Left ventricle myocardium inferior (tissue), 1 donor: ENCODE data around the gene ABHD10. TPM values are rescaled to one million over a fixed set of nuclear protein-coding genes. Genes with fewer than 3 reads are reported as not detected.

Experiments used
- DNase-seq: peaks from one replicate; pipeline ENCODE4 v3.0.0-alpha.2; 2020
- H3K27ac ChIP-seq: fragments of 200-600 bp; replicated peaks from 2 replicates; pipeline ENCODE4 v1.8.0; 2021
- H3K27me3 ChIP-seq: fragments of 200-600 bp; 2 replicates; pipeline ENCODE4 v1.8.0; 2021; ENCODE audit warnings: low read depth
- H3K36me3 ChIP-seq: fragments of 200-600 bp; 2 replicates; pipeline ENCODE4 v1.8.0; 2021
- H3K4me1 ChIP-seq: fragments of 200-600 bp; 2 replicates; pipeline ENCODE4 v1.8.0; 2021
- H3K4me3 ChIP-seq: fragments of 200-600 bp; 2 replicates; pipeline ENCODE4 v1.8.0; 2021; ENCODE audit warnings: mild to moderate bottlenecking, moderate library complexity
- H3K9me3 ChIP-seq: fragments of 200-600 bp; replicated peaks from 2 replicates; pipeline ENCODE4 v1.8.0; 2021
- intact Hi-C: fragments of 100-400 bp; cut with micrococcal nuclease; formaldehyde crosslinking; loops from one replicate; pipeline ENCODE4 v1.11.0; 2022
- total RNA-seq: library from RNA; stranded (reverse); fragmentation: NEBNext Ultra II Directional; extraction: Animal tissue kit (Norgen Biotek cat#: 25700); gene quantifications from one replicate; pipeline ENCODE4 v1.2.1, GENCODE V29; 2021
- TF ChIP-seq, protein P1 (sequence below): fragments of 200-600 bp; IDR thresholded peaks from 2 replicates; pipeline ENCODE4 v1.8.0; 2021; ENCODE audit warnings: antibody characterized with exemption, mild to moderate bottlenecking, borderline replicate concordance
- donor health status: DM: no; HTN: yes; CAD: no; lungs with severe emphysema.

ABHD10 gene
- total RNA-seq, 1 donor from 2014 or later: 62.7 TPM

DNA sequence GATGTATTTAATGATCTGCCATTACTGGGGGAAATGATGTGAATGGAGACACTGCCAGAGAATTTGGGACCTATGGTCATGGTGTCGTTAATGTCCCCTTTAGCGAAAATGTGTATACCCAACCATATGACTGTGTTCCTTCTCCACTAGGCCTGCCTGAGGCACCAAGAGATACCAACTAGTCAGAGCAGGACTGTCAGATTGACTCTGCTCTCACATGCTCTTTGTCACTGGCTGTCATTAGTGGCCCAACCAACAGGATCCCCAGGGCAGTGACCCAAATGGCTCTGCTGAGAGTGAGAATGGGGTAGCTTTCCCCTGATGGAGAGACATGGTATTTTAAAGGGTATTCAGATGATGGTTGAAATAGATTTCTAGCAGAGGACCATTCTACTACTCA is 22.7 kb downstream of the ABHD10 start:
- Histone ChIP-seq H3K36me3 (no peaks in the 10 kb centered on the region), H3K27me3 (peaks cover 19% of the 10 kb centered on the region), H3K4me3 (no peak overlapping the region), H3K27ac (no peak overlapping the region), H3K9me3 (no peaks in the 10 kb centered on the region), H3K4me1 (peaks cover 16% of the 10 kb centered on the region)
- intact Hi-C loops: no loop called here
- no peak for DNase-seq
- TF ChIP-seq, protein P1, sequence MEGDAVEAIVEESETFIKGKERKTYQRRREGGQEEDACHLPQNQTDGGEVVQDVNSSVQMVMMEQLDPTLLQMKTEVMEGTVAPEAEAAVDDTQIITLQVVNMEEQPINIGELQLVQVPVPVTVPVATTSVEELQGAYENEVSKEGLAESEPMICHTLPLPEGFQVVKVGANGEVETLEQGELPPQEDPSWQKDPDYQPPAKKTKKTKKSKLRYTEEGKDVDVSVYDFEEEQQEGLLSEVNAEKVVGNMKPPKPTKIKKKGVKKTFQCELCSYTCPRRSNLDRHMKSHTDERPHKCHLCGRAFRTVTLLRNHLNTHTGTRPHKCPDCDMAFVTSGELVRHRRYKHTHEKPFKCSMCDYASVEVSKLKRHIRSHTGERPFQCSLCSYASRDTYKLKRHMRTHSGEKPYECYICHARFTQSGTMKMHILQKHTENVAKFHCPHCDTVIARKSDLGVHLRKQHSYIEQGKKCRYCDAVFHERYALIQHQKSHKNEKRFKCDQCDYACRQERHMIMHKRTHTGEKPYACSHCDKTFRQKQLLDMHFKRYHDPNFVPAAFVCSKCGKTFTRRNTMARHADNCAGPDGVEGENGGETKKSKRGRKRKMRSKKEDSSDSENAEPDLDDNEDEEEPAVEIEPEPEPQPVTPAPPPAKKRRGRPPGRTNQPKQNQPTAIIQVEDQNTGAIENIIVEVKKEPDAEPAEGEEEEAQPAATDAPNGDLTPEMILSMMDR: no peak

DNA sequence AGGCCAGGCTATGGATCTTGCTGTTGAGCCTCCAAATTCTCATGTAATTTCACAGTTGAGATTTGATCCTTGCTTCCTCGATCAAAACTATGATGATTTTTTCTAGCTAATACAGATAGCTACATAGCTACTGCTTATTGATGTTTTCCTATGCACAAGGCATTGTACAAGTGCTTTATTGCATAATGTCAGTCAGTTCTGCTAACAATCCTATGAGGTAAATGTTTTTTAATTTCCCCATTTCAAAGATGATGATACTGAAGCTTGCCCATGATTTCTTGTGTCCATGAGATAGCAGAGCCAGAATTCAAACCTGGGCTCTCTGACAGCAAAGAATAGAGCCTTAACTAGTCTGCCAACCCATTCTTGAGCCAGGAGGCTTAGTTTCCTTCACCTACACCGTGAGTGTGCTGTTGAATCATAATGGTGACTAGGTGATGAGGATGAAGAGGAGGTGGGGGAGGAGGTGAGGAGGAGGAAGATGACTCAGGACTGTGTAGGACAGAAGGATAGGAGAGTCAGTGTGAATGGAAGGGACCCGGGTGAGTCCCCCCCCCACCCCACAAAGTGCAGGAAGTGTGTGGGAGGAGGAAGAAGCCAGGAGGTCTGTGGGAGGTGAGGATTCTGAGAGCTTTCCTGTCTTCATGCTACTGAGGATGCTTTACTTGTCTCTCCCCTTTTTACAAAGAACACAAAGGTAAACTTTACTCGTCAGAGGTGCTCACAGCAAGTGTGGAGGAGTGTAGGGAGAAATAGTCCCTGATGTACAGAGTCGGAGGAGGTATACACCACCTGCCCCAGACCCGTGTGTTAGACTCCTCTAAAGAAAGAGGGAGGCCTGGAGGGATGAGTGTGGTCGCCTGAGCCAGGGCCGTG is 23.5 kb downstream of the ABHD10 start:
- Histone ChIP-seq H3K4me1 (peaks cover 20% of the 10 kb centered on the region), H3K4me3 (no peak overlapping the region), H3K36me3 (no peaks in the 10 kb centered on the region), H3K27me3 (peaks cover 19% of the 10 kb centered on the region), H3K27ac (no peak overlapping the region), H3K9me3 (no peaks in the 10 kb centered on the region)
- TF ChIP-seq, protein P1: no peak
- DNase-seq: no peak
- intact Hi-C loops: no loop called here

DNA sequence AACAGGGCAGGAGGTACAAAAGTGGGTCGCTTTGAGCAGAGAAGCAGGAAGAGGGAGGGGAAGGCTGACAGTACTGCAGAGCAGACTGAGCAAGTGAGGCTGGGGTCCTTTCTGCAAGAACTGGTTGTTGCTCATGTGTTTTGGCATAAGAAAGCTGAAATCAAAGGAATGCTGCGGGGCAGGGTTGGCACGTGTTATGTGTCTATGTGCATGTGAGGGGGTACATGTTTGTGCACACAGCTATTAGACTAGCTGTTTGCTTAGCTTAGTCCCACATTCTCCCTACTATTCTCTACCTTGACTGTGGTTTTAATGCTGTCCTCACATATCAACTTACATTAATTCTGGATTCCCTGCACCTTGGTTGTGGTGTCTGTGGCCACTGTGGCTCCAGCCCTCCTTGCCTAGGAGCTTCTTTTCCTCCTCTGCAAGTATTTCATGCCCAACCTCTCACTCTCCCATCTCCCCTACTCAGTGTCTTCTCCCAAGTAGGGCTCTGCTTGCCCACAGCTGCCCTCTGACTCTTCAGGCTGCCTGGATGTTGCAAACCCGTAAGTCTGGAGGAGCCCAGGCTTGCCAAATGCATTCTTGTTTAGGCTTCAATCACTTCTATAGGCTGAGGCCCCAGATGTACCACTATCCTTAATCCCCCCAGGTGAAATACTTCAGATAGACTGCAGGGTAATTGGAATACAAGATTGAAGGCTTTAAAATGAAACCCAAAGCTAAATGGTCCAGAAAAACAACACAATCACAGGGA is 24.7 kb downstream of the ABHD10 start:
- no peak overlapping the region for H3K27ac ChIP-seq
- intact Hi-C loops: no loop called here
- no peak overlapping the region for H3K4me3 ChIP-seq
- H3K27me3 ChIP-seq: peaks cover 19% of the 10 kb centered on the region
- peaks cover 29% of the 10 kb centered on the region for H3K4me1 ChIP-seq
- no peaks in the 10 kb centered on the region for H3K36me3 ChIP-seq
- no peak for DNase-seq
- no peaks in the 10 kb centered on the region for H3K9me3 ChIP-seq
- TF ChIP-seq, protein P1: no peak

DNA sequence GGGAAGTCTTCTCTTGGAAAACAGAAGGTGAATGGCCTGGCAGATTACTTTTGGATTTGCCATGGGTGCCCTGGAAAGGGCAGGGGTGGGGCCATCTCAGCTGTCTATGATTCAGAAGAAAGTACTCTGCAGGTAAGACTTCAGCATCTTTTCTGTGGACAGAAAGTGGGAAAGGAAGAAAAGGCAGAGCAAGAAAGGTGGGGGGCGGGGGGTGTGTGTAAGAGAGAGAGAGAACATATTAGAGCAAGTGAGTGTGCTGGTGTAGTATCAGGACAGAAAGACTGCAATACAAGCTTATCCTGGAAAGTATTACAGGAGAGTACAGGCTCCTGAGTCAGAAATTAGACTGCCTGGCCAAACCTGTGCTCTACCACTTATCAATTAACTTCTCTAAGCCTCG is 25.4 kb downstream of the ABHD10 start:
- no peak overlapping the region for H3K27ac ChIP-seq
- TF ChIP-seq, protein P1: no peak
- no peaks in the 10 kb centered on the region for H3K36me3 ChIP-seq
- peaks cover 19% of the 10 kb centered on the region for H3K27me3 ChIP-seq
- H3K4me3 ChIP-seq: no peak overlapping the region
- intact Hi-C loops: no loop called here
- no peak for DNase-seq
- H3K9me3 ChIP-seq: no peaks in the 10 kb centered on the region
- peaks cover 23% of the 10 kb centered on the region for H3K4me1 ChIP-seq

DNA sequence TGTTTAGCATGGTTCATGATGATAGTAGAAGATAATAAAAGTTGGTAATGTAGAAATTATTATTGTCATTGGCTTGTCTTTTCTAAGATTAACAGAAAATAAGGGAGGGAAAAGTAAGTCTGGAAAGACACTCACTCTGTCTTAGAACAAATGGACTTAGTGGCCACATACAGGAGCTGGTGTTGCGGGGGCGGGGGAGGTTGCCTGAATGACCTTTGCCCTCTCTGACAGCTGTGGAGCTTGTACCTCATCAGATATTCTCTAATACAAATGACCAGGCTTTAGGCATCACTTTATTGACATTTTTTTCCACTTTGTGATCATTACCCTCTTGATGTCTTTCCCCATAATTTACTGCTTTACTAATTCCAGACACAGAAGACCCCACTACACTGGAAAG is 25.8 kb downstream of the ABHD10 start:
- Histone ChIP-seq H3K27me3 (peaks cover 14% of the 10 kb centered on the region), H3K36me3 (no peaks in the 10 kb centered on the region), H3K4me1 (peaks cover 21% of the 10 kb centered on the region), H3K4me3 (no peak overlapping the region), H3K9me3 (no peaks in the 10 kb centered on the region), H3K27ac (no peak overlapping the region)
- intact Hi-C loops: no loop called here
- DNase-seq: no peak
- TF ChIP-seq, protein P1: no peak
